GM18508 (cell line): ENCODE results near the gene IL2.

ENCODE experiments used
- ATAC-seq: cut with Tn5 transposase; IDR thresholded peaks from one replicate; pipeline ENCODE4 v1.9.1; 2021; ENCODE audit warnings: moderate number of reproducible peaks; ENCODE audit not compliant: insufficient read depth, unreplicated experiment

IL2 gene

DNA sequence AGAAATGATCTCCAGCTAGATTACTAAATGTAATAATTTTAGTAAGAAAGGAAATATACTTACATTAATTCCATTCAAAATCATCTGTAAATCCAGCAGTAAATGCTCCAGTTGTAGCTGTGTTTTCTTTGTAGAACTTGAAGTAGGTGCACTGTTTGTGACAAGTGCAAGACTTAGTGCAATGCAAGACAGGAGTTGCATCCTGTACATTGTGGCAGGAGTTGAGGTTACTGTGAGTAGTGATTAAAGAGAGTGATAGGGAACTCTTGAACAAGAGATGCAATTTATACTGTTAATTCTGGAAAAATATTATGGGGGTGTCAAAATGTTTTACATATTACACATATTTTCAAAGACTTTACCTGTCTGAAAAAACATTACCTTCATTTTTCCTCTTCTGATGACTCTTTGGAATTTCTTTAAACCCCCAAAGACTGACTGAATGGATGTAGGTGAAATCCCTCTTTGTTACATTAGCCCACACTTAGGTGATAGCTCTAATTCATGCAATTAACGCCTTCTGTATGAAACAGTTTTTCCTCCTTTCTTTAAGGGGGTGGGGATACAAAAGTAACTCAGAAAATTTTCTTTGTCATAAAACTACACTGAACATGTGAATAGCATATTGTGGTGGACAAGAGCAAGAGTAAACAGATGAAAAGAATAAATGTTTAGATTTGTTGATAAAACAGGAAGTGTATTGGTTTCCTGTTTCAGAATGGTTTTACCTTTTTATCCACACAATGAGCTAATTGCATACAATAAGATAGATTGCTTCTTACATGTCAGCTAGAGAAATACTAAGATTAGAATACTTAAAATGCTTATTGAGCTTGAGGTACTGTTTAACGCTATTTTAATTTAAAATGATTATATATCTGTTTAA lies at the start of gene IL2:
Gene IL2 (minus strand): TSS at position 495 of the 886 bp plus-strand sequence. CDS start 285 bp downstream, at position 210.
- ATAC-seq = no peak

DNA sequence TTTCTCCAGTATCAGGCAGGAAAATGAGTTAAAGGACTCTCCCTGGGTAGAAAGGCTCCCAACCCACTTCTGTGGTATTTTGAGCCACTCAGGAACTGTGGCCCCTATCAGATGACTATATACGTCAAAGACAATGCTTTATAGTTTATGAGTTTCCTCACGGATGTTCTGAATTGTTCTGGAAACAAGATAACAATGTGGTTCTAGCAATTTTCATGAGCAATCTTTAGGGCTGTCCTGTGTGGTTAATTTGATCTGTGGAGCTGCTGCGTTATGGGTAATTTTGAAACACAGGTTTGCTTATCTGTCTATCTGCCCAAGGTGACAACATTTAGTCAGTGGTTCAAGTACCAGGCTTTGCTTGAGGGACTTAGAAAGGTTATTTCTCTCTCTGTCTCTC lies 46.7 kb upstream of the IL2 start:
- no peak for ATAC-seq

DNA sequence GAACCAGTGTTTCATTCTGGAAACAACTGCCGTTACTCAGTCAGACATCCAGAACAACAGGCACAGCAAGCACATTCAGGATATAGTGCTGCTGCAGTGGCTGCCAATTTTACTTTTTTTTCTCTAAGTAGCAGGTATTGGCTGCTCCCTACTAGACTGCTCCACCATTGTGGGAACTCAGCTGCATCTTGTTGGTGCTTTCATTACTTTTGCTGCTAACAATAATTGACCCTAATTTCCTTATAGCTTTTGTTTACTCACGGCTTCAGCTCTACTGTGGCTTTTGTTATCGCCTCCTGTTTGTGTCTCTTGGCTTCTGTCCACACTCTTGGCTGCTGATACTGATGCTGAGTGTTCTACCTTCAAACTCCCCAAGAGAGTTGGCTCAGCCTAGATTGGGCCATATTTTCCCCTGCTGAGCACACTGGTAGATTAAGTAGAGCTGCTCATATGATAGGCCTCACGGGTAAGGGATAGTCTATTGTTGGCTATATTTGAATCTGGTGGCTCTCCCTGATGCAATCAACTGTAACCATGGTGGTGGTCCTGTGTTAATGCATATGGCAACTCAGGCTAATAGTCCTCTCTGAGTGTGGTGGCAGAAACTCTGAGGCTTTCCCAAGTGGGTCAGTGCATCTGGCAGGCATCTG lies 44.5 kb upstream of the IL2 start:
- ATAC-seq = no peak

DNA sequence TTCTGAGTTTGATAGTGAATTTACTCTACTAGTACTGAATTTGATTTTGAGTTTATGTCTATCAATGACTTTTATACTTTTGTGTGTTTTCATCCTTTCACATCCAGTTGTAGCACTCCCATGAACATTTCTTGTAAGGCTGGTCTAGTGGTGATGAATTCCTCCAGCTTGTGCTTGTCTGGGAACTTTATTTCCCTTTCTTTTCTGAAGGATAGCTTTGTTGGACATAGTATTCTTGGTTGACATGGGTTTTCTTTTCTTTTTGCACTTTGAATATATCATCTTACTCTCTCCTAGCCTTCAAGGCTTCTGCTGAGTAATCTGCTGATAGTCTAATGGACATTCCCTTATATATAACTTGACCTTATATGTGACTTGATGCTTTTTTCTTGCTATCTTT lies 32.5 kb upstream of the IL2 start:
- no peak for ATAC-seq

DNA sequence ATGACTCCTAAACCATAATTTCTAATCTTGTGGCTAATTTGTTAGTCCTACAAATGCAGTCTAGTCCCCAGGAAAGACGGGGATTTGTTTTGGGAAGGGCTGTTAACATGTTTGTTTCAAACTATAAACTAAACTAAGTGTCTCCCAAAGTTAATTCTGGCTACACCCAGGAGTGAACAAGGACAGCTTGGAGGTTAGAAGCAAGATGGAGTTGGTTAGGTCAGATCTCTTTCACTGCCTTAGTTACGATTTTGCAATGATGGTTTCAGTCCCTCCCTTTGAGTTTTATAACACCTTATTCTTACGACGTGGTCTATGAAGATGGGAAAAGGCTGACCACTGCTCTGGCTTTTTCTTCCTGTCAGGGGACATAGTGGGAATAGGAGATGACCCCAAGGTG lies 27.0 kb upstream of the IL2 start:
- ATAC-seq = no peak

DNA sequence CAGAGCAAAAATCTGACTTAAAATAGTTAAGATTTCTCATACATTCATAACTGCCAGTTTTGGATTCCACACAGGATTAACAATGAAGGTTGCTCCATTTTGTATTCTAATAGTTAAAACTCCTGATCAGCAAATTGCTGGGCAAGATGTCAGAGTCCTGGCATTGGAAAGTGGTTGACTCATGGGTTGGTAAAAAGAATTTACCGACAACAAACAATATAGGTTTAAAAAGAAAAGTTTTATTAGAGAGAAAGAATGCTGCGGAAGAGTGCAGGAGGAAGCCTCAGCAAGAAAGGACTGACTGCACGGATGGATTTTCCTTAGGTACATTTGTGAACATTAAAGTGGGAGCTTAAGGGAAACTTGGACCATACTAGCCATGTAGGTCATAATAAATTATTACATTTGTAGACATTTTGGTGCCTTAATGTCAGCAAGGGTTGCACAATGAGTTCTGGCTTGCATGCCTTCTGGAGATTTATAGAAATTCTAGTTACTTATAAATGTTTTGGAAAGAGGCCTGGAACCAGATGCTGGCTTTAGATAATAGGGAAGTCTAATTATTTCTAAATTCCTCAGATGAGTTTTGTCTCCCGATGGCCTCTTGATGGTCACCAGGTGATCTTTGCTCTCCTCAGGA lies 25.4 kb upstream of the IL2 start:
- no peak for ATAC-seq

DNA sequence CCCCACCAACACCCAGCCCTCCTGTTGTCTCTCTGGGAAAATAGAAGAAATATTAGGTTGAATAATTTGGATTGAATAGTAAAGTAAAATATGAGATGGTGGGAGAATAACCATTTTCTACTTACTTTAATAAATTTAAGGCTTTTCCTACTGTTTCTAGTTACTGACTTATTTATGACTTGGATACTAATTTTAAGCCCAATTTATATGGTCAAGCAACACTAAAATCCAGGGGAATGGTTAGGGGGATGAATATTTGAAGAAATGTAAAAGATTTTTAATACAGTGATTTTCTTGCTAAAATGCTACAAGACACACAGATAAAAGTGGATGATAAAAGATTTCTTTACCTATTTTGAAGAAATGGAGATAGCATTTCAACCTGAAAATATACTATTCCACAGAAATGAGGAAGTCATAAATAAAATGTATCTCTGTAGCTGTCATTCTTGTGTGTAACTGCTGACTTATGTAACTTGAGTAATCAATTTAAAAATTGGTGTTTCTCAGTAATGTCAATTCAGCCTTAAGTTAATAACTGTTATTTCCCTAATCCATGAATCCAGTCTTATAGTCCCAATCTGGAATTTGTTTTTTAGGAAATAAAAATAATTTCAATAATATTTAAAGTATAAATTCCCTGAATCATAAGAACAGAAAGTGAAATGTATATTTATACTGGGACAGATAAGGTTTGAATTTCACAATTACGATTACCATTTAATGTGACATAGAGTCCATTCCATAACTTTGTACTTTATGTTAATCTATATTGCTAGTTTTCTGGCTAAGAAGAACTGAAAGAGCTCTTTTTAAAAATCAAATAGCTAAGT lies 24.3 kb upstream of the IL2 start:
- no peak for ATAC-seq

DNA sequence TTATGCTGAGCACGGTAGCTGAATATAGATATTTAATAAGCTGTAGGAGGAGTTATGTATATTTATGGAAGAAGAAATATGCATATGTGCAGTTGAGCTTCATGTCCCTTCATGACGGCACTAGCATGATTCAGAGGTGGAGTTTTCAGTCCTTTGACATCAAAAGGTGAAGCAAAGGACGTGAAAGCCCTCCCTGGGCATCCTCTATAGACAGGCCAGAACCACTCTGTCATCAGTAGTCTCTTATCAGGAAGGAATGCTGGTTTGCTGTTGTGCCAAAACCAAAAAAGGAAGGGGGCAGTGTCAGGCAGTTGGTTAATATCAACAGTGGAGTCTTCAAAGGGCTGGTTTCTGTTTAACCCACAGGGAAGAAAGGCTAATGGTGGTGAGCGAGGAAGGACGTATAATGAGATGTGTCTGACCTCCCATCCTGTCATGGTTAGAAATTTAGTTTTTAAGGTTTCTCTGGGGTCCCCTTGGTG lies 23.5 kb upstream of the IL2 start:
- no peak for ATAC-seq

DNA sequence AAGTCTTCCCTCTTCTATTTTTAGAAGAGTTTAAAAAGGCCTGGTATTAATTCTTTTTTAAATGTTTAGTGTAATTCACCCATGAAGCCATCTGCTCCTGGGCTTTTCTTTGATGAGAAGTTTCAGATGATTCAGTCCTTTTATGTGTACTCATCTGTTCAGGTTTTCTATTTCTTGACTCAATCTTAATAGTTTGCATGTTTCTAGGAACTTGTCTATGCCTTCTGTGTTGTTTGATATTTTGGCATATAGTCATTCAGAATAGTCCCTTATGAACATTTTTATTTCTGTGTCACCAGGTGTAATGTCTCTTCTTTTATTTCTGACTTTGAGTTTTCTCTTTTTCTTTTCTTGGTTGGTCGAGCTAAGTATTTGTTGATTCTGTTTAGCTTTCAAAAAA lies 20.2 kb upstream of the IL2 start:
- ATAC-seq = no peak

DNA sequence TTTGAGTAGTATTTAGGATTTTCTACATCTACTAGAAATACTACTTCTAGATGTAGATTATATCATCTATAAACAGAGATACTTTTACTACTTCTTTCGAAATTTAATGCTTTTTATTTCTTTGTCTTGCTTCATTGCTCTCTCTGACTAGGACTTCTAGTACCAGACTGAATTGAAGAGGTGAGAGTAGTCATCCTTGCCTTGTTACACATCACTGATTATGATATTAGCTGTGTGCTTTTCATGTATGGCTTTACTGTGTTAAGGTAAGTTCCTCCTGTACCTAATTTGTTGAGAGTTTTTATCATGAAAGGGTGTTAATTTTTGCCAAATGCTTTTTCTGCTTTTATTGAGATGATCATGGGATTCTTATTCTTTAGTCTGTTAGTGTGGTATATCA lies 19.6 kb upstream of the IL2 start:
- ATAC-seq = no peak

DNA sequence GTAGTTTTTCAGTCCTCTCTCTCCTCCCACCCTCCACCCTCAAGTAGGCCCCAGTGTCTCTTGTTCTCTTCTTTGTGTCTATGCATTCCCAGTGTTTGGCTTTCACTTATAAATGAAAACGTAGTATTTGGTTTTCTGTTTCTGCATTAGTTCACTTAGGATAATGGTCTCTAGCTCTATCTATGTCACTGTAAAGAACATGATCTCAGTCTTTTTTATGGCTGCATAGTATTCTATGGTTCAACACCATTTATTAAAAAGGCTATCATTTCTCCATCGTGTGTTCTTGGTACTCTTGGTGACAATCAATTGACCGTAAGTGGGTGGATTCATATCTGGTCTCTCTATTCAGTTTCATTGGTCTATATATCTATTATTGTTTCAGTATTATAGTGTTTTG lies 18.7 kb upstream of the IL2 start:
- no peak for ATAC-seq

DNA sequence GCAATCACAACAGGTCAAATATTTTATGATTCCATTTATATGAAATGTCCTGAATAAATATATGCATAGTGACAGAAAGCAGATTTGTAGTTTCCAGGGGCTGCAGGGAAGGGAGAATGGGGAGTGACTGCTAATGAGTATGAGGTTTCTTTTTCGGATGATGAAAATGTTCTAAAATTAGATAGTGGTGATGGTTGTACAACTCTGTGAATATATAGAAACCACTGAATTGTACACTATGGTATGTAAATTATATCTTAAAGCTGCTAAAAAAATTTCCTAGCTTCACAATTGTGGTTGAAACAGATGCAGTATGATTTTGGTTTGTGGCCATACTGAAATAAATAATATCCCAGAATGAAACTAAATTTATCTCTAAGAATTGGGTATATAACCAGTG lies 12.9 kb upstream of the IL2 start:
- ATAC-seq = no peak

DNA sequence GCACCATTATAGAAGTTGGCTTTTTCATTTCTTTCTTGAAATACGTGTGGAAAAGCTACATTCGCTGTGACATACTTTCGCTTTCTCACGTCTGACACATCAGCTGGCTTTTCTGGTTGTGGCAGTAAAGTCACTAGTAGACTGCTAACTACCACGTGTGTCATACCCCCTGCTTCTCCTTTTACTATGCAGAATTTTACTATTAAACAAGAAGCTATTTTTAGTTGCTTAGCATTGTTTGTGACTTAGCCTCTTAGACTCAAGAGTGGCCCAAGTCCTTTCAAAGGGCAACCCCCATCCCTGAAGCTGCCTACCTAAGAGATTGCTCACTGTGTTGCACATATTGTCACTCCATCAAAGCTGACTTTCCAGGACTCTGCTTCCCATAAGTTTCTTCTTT lies 2.1 kb upstream of the IL2 start:
- peak; percentile 60 for ATAC-seq

DNA sequence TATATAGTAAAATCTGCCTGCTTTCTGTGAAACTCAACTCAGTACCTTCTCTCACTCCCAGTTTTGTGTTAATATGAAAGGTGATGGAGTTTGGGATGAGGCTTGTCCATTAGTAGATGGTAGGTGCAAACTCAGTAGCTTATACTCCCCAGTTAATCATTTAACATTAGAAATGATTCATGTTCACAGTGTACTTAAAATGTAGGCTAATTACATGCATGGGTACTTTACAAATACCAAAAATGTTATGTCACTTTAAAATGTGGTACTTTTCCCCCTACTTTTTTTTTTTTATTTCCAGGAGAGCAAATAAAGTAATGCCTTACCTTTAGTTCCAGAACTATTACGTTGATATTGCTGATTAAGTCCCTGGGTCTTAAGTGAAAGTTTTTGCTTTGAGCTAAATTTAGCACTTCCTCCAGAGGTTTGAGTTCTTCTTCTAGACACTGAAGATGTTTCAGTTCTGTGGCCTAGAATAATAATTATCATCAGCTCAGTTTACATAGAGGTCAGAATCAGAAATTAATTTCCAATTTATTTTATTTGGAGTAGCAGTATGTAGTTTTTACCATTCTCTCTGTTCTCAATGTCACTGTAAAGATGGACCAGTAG lies 3.0 kb downstream of the IL2 start:
- no peak for ATAC-seq

DNA sequence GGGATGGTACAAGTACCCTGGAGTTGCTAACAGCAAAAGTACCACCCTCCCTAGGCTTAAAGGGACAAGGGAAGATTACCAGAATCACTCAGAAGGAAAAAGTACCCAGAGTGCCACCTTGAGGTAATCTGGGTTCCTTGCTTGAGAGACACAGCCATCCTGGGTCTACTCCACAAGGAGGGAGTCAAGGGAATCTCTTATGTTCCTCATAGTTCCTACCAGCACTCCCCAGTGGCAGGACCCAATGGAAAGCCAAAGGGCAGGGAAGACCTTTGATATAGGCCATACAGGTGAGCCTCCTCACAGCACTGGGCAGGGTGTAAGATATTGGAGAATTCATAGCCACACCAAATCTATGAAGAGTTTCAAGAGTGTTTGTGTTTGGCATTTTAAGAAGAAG lies 5.7 kb downstream of the IL2 start:
- no peak for ATAC-seq

DNA sequence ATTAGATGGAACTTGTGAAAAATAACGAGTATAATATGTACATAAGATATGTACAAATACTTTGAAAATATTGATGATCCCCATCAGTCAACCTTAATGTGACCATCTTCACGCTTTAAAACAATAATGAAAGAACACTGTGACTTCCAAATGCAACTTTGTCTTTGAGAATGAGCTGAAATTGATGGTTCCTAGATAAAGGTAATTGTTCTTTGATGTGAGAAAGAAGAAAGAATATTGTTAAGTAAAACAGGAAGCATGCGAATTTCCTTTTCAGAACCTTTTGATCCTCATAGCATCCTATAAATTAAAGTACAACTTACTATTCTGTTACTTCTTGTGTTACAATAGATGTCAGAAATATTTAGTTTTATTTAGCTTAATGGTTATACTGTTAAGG lies 22.2 kb downstream of the IL2 start:
- ATAC-seq = no peak

DNA sequence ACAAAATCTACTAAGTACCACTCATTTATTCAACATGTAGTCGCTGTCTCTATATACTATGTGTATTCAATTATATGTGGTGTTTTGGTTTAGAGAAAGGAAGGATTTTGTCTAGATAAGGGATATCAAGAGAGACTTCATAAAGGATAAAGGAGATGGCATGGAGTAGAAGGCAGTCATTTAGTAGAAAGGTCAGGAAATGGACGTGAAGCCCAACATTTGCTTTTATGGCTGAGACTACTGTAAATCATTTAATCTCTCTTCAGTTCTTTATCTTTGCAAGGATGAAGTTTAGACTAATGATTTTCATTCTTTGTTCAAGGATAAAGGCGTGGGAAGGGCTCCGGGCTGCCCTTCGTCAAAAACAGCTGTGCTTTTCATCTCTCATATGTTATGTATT lies 25.2 kb downstream of the IL2 start:
- ATAC-seq = no peak

DNA sequence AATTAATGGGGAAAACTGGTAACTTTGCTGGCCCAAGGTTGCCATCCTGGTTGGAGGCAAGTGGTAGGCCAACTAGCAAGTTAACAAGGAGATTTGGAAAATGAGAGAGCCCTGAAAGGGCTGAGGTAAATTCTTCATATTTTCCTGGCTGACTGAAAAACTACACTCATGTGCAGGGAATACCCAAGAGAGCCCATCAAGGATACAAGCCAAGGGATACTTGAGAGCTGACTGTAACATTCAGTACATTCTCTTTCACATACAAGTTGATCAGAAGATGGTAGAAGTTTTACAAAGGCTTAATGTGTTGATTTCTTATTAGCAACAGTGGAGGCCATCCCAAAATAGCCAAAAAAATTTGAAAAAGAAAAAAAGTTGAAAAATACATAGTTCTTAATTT lies 33.3 kb downstream of the IL2 start:
- ATAC-seq = no peak

DNA sequence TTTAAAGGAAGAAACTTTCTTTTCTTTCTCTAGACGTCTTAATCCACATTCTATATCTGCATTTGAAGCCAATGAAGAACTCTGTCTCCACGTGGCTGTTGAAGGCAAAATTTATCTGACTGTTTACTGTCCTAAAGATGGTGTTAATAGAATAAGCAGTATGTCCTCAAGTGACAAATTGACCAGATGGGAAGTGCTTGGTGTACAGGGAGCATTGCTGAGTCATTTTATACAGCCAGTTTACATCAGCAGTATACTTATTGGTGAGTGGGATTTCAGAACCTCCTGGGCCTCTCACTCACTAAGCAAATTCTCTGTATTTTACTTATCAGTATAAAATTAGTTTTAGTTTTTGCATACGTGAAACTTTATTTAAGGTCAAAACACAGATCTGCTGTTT lies 44.0 kb downstream of the IL2 start:
- ATAC-seq = peak; percentile 77

DNA sequence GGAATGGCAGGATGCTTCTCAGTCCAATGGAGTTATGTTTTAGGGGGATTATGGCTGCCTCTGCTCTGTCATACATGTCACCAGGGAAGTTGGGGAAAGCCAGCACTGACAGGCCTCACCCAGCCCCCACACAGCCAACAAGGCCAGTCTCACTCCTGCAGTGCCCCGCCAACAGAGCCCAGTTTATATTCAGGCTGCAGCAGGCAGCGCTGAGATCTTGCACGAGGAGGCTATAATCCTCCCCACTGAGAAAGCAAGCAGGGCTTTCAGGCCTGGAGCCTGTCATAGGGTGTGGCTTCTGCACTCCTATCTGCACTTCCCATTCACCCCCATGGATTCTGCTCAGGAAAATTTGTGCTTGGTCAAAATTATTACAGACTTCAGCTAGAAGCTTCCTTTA lies 52.7 kb downstream of the IL2 start:
- ATAC-seq = no peak
